Measurements from ENCODE around the gene GLRX3.

GLRX3 gene

GRCh38 chr10:130138479-130138866, 2.3 kb downstream of the GLRX3 start (continued):
- no peak for TF ChIP-seq CTCF (tag by site-specific recombination; IDR thresholded peaks at IDR 0.05)
- no peak for TF ChIP-seq BCL11B (tag by site-specific recombination; IDR thresholded peaks at IDR 0.05; ENCODE audit: low read depth)
- TF ChIP-seq KLF16 (tag by site-specific recombination; IDR thresholded peaks at IDR 0.05): no peak
- TF ChIP-seq, protein P1, sequence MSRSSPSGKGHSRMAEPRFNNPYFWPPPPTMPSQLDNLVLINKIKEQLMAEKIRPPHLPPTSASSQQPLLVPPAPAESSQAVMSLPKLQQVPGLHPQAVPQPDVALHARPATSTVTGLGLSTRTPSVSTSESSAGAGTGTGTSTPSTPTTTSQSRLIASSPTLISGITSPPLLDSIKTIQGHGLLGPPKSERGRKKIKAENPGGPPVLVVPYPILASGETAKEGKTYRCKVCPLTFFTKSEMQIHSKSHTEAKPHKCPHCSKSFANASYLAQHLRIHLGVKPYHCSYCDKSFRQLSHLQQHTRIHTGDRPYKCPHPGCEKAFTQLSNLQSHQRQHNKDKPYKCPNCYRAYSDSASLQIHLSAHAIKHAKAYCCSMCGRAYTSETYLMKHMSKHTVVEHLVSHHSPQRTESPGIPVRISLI (tag by site-specific recombination; IDR thresholded peaks at IDR 0.05): peak; percentile 92
- TF ChIP-seq OSR2 (tag by site-specific recombination; IDR thresholded peaks at IDR 0.05): peak; percentile 71
- no peak for TF ChIP-seq ZNF792 (tag by site-specific recombination; IDR thresholded peaks at IDR 0.05)
- TF ChIP-seq, protein P2, sequence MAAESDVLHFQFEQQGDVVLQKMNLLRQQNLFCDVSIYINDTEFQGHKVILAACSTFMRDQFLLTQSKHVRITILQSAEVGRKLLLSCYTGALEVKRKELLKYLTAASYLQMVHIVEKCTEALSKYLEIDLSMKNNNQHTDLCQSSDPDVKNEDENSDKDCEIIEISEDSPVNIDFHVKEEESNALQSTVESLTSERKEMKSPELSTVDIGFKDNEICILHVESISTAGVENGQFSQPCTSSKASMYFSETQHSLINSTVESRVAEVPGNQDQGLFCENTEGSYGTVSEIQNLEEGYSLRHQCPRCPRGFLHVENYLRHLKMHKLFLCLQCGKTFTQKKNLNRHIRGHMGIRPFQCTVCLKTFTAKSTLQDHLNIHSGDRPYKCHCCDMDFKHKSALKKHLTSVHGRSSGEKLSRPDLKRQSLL (tag by site-specific recombination; IDR thresholded peaks at IDR 0.05): no peak
- TF ChIP-seq ZNF23 (tag by site-specific recombination; IDR thresholded peaks at IDR 0.05; ENCODE audit: borderline replicate concordance): no peak
- no peak for TF ChIP-seq BCL11A (tag by site-specific recombination; IDR thresholded peaks at IDR 0.05; ENCODE audit: low read depth)
- 0 out of 2 replicates have a peak, but pooled peaks have one; percentile 38 for TF ChIP-seq KLF10 (tag by site-specific recombination; IDR thresholded peaks at IDR 0.05)
- no peak for TF ChIP-seq ZNF626 (tag by site-specific recombination; IDR thresholded peaks at IDR 0.05)
- no peak for TF ChIP-seq ZBTB44 (tag by site-specific recombination; IDR thresholded peaks at IDR 0.05)
- peak; percentile 62; the same call in 1 of the 2 replicates for TF ChIP-seq ZBTB48 (tag by site-specific recombination; IDR thresholded peaks at IDR 0.05)
- no peak for TF ChIP-seq HOXA7 (CRISPR knock-in tag; IDR thresholded peaks at IDR 0.05; ENCODE audit: borderline replicate concordance)
- TF ChIP-seq ZNF24 (tag by site-specific recombination; IDR thresholded peaks at IDR 0.05): 0 out of 2 replicates have a peak, but pooled peaks have one; percentile 34
- no peak for TF ChIP-seq SALL2 (tag by site-specific recombination; IDR thresholded peaks at IDR 0.05; ENCODE audit: borderline replicate concordance)
- TF ChIP-seq GLIS1 (tag by site-specific recombination; IDR thresholded peaks at IDR 0.05): 0 out of 2 replicates have a peak, but pooled peaks have one; percentile 21
- TF ChIP-seq ZNF138 (tag by site-specific recombination; IDR thresholded peaks at IDR 0.05; ENCODE audit: borderline replicate concordance): no peak
- no peak for TF ChIP-seq ZFP41 (tag by site-specific recombination; IDR thresholded peaks at IDR 0.05; ENCODE audit: borderline replicate concordance)
- TF ChIP-seq ZNF366 (tag by site-specific recombination; conservative IDR thresholded peaks at IDR 0.05): peak; percentile 86
- TF ChIP-seq ZNF175 (tag by site-specific recombination; IDR thresholded peaks at IDR 0.05): no peak
- peak; percentile 67 for TF ChIP-seq ZNF629 (tag by site-specific recombination; IDR thresholded peaks at IDR 0.05)
- no peak for TF ChIP-seq ZNF223 (tag by site-specific recombination; IDR thresholded peaks at IDR 0.05)
- no peak for TF ChIP-seq ZNF121 (tag by site-specific recombination; IDR thresholded peaks at IDR 0.05)
- TF ChIP-seq ZNF155 (tag by site-specific recombination; IDR thresholded peaks at IDR 0.05): no peak
- TF ChIP-seq ZNF146 (tag by site-specific recombination; IDR thresholded peaks at IDR 0.05): no peak
